ENCODE measurements around the gene CRYBB3. TPM values are rescaled to one million over a fixed set of nuclear protein-coding genes. Genes with fewer than 3 reads are reported as not detected.
"Not testable (repeated sequence)": the region's sequence is repeated elsewhere in the genome, so short reads cannot be mapped to it uniquely, and the experiment has no call there.

CRYBB3 gene
- total and polyA plus RNA-seq, 2 donors (not counting 1 experiment from before 2014, with no cell fraction given): not detected

DNA sequence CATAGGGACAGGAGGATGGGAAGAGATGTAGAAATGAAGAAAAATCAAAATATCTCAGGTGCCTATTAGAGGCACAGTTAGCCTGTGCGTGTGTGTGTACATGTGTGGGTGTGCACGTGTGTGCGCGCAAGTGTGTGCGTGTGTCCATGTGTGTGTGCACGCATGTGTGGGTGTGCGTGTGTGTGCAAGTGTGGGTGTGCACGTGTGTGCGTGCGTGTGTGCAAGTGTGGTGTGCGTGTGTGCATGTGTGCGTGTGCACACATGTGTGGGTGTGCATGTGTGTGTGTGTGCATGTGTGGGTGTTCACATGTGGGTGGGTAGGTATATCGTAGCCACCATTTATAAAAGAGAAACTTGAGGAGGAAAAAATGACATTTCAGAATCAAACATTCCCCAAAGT lies 29.2 kb downstream of the CRYBB3 start:
- Histone ChIP-seq H3K4me3 (replicated peaks in 1 of 4; ENCODE audit: control extremely low read depth in 1 of 4, insufficient read depth in 1 of 4, low read depth in 3 of 4, low read length in 4 of 4) (no peak overlapping the region), H3K4me2 (ENCODE audit: extremely low read depth, insufficient read depth, low read length) (no peak overlapping the region), H3K27ac (ENCODE audit: insufficient read depth, low read length) (no peak overlapping the region), H3K36me3 (ENCODE audit: control insufficient read depth, insufficient read depth, low read length) (no peaks in the 10 kb centered on the region), H3K4me1 (ENCODE audit: control insufficient read depth, extremely low read depth, insufficient read depth, low read length) (no peaks in the 10 kb centered on the region), H3K9ac (ENCODE audit: insufficient read depth, low read length) (no peak overlapping the region), H4K20me1 (ENCODE audit: control insufficient read depth, extremely low read depth, insufficient read depth, low read length) (no peaks in the 10 kb centered on the region), H3K79me2 (ENCODE audit: control insufficient read depth, insufficient read depth, low read length) (no peaks in the 10 kb centered on the region), H3K9me3 (ENCODE audit: control insufficient read depth, insufficient read depth, low read depth, low read length) (no peaks in the 10 kb centered on the region), H2AFZ (ENCODE audit: low read length) (no peak overlapping the region), H3K27me3 (ENCODE audit: control insufficient read depth, insufficient read depth, low read length) (no peaks in the 10 kb centered on the region)
- DNase-seq (ENCODE audit: low read depth in 2 of 2): no peak
- no peak for TF ChIP-seq EZH2 (IDR thresholded peaks at IDR 0.05; ENCODE audit: low read length, missing control alignments)
- TF ChIP-seq, protein P1, sequence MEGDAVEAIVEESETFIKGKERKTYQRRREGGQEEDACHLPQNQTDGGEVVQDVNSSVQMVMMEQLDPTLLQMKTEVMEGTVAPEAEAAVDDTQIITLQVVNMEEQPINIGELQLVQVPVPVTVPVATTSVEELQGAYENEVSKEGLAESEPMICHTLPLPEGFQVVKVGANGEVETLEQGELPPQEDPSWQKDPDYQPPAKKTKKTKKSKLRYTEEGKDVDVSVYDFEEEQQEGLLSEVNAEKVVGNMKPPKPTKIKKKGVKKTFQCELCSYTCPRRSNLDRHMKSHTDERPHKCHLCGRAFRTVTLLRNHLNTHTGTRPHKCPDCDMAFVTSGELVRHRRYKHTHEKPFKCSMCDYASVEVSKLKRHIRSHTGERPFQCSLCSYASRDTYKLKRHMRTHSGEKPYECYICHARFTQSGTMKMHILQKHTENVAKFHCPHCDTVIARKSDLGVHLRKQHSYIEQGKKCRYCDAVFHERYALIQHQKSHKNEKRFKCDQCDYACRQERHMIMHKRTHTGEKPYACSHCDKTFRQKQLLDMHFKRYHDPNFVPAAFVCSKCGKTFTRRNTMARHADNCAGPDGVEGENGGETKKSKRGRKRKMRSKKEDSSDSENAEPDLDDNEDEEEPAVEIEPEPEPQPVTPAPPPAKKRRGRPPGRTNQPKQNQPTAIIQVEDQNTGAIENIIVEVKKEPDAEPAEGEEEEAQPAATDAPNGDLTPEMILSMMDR (conservative IDR thresholded peaks at IDR 0.05 in 1 of 2, IDR thresholded peaks at IDR 0.05 in 1 of 2; ENCODE audit: low read depth in 1 of 2, low read length in 2 of 2): no peak

DNA sequence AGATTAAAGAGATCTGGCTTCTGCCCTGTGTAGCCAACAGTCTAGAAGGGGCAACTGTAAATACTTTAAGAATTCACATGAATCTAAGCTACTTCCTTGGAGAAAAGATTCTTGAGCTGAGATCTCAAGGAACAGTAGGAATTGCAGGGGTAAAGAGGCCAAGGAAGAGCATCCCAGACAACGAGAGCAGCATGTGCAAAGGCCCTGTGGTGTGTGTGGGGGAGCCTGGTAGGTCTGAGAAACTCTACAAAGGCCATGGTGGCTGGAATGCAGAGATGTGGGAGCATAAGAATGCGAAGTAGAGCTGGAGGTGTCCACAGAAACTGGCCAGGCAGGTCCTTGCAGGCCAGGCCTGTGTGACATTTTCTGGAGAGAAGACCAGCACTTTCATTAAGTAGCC lies 31.1 kb downstream of the CRYBB3 start:
- not testable (repeated sequence) for H3K4me2 ChIP-seq (ENCODE audit: extremely low read depth, insufficient read depth, low read length); H3K27ac ChIP-seq (ENCODE audit: insufficient read depth, low read length); DNase-seq (ENCODE audit: low read depth in 2 of 2); H3K9me3 ChIP-seq (ENCODE audit: control insufficient read depth, insufficient read depth, low read depth, low read length); H4K20me1 ChIP-seq (ENCODE audit: control insufficient read depth, extremely low read depth, insufficient read depth, low read length); H3K36me3 ChIP-seq (ENCODE audit: control insufficient read depth, insufficient read depth, low read length); H3K79me2 ChIP-seq (ENCODE audit: control insufficient read depth, insufficient read depth, low read length); H3K4me3 ChIP-seq (replicated peaks in 1 of 4; ENCODE audit: control extremely low read depth in 1 of 4, insufficient read depth in 1 of 4, low read depth in 3 of 4, low read length in 4 of 4); H3K27me3 ChIP-seq (ENCODE audit: control insufficient read depth, insufficient read depth, low read length); H2AFZ ChIP-seq (ENCODE audit: low read length); H3K9ac ChIP-seq (ENCODE audit: insufficient read depth, low read length); H3K4me1 ChIP-seq (ENCODE audit: control insufficient read depth, extremely low read depth, insufficient read depth, low read length)

DNA sequence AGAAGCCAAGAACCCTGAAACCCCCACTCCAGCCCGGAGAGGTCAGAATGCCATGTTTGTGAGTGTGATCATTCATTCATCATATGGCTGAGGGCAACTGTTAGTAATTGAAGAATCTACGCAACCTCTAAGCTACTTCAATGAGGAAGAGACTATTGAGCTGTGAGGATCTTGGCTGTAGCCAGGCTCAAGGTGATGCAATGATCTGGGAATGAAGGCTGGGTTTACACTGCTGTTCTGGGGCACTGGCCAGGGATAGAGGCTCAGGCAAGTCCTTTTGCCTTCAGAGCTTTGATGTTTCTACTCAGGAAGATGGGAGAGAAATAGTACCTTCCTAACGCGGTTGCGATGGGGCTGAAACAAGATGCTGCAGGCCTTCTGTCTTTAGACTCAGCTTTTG lies 32.6 kb downstream of the CRYBB3 start:
- H3K9ac ChIP-seq (ENCODE audit: insufficient read depth, low read length): no peak overlapping the region
- H3K9me3 ChIP-seq (ENCODE audit: control insufficient read depth, insufficient read depth, low read depth, low read length): no peaks in the 10 kb centered on the region
- no peaks in the 10 kb centered on the region for H3K36me3 ChIP-seq (ENCODE audit: control insufficient read depth, insufficient read depth, low read length)
- H3K27ac ChIP-seq (ENCODE audit: insufficient read depth, low read length): no peak overlapping the region
- H2AFZ ChIP-seq (ENCODE audit: low read length): no peak overlapping the region
- TF ChIP-seq, protein P1 (conservative IDR thresholded peaks at IDR 0.05 in 1 of 2, IDR thresholded peaks at IDR 0.05 in 1 of 2; ENCODE audit: low read depth in 1 of 2, low read length in 2 of 2): no peak
- TF ChIP-seq EZH2 (IDR thresholded peaks at IDR 0.05; ENCODE audit: low read length, missing control alignments): no peak
- H3K4me1 ChIP-seq (ENCODE audit: control insufficient read depth, extremely low read depth, insufficient read depth, low read length): no peaks in the 10 kb centered on the region
- no peak overlapping the region for H3K4me3 ChIP-seq (replicated peaks in 1 of 4; ENCODE audit: control extremely low read depth in 1 of 4, insufficient read depth in 1 of 4, low read depth in 3 of 4, low read length in 4 of 4)
- H3K27me3 ChIP-seq (ENCODE audit: control insufficient read depth, insufficient read depth, low read length): no peaks in the 10 kb centered on the region
- DNase-seq (ENCODE audit: low read depth in 2 of 2): peak; percentile 3 to 38
- no peaks in the 10 kb centered on the region for H3K79me2 ChIP-seq (ENCODE audit: control insufficient read depth, insufficient read depth, low read length)
- H3K4me2 ChIP-seq (ENCODE audit: extremely low read depth, insufficient read depth, low read length): no peak overlapping the region
- no peaks in the 10 kb centered on the region for H4K20me1 ChIP-seq (ENCODE audit: control insufficient read depth, extremely low read depth, insufficient read depth, low read length)

DNA sequence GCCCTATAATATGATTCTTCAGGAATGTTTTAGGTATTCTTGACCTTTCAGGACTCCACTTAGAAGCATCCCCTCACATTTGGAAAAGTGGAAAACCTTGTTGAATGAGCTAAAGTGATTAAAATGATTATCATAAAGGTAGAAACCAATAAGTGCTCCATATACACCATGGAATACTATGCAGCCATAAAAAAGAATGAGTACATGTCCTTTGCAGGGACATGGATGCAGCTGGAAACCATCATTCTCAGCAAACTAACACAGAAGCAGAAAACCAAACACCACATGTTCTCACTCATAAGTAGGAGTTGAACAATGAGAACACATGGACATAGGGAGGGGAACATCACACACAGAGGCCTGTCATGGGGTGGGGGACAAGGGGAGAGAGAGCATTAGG lies 34.0 kb downstream of the CRYBB3 start:
- not testable (repeated sequence) for H3K9ac ChIP-seq (ENCODE audit: insufficient read depth, low read length); H3K9me3 ChIP-seq (ENCODE audit: control insufficient read depth, insufficient read depth, low read depth, low read length); H3K4me2 ChIP-seq (ENCODE audit: extremely low read depth, insufficient read depth, low read length); H3K4me3 ChIP-seq (replicated peaks in 1 of 4; ENCODE audit: control extremely low read depth in 1 of 4, insufficient read depth in 1 of 4, low read depth in 3 of 4, low read length in 4 of 4); H4K20me1 ChIP-seq (ENCODE audit: control insufficient read depth, extremely low read depth, insufficient read depth, low read length); H3K27me3 ChIP-seq (ENCODE audit: control insufficient read depth, insufficient read depth, low read length); H3K36me3 ChIP-seq (ENCODE audit: control insufficient read depth, insufficient read depth, low read length); H3K4me1 ChIP-seq (ENCODE audit: control insufficient read depth, extremely low read depth, insufficient read depth, low read length); DNase-seq (ENCODE audit: low read depth in 2 of 2); H2AFZ ChIP-seq (ENCODE audit: low read length); H3K79me2 ChIP-seq (ENCODE audit: control insufficient read depth, insufficient read depth, low read length); H3K27ac ChIP-seq (ENCODE audit: insufficient read depth, low read length)
